Germinal center (tissue), 1 donor: ENCODE data around the gene SSR3.

Experiments
- DNase-seq: peaks from one replicate; pipeline ENCODE4 v3.0.0; 2012; ENCODE audit warnings: mixed read lengths, low spot score

The SSR3 gene

DNA sequence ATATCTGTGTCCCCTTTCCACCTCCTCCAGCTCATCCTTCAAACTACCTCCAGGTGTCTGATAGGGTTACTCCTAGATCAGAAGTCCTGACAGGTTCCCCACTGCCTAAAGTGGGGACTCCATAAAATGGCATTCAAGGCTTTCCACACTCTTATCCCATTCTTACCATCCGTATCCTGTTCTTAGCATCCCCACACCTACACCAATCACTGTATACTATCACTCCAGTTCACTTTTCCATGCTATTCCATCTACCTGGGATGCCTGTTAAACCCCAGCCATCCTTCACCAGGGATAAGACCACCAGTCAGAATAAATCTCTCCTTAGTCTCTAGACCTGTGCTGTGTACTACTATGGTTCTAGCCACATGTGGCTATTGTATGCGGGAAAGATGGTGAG lies 19.1 kb downstream of the SSR3 start:
- no peak for DNase-seq

GRCh38 chr3:156535162-156535627 lies 19.7 kb downstream of the SSR3 start:
- DNase-seq = no peak

- no peak for DNase-seq
Measured at GRCh38 chr3:156533205-156533604, 21.7 kb downstream of the SSR3 start.

GRCh38 chr3:156532730-156533129 lies 22.2 kb downstream of the SSR3 start:
- DNase-seq = no peak

DNA sequence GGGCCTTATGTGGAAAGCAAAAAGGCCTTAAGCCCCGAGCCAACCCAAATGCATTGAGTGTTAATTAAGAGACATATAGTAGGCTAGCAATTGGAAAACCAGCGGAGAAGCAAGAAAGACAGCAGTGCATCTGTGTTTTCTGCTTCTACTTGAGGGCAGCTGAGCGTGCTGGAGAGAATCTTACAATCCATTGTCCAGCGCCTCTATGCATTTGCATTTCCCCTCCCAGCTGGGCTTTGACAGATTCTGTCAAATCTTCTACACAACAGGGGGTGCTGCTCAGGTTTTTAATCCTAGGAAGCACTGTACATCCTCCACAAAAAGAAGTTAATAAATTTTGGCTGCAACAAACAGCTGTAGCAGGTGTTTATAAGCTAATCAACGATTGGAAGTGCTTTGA lies 23.9 kb downstream of the SSR3 start:
- no peak for DNase-seq

GRCh38 chr3:156527060-156527459 lies 27.9 kb downstream of the SSR3 start:
- DNase-seq = no peak

DNA sequence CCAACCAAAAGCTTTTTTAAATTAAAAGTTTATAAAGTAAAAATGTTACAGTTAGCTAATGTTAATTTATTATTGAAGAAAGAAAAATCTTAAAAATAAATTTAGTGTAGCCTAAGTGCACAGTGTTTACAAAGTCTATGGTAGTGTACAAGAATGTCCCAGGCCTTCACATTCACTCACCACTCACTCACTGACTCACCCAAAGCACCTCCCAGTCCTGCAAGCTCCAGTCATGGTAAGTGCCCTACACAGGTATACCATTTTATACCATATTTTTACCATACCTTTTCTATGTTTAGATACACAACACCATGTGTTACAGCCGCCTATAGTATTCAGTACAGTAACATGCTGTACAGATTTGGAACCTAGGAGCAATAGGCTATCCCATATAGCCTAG lies 29.1 kb downstream of the SSR3 start:
- no peak for DNase-seq

- DNase-seq = no peak
Measured at GRCh38 chr3:156522673-156523072, 32.2 kb downstream of the SSR3 start.

- no peak for DNase-seq
Measured at GRCh38 chr3:156519758-156520162, 35.2 kb downstream of the SSR3 start.

DNA sequence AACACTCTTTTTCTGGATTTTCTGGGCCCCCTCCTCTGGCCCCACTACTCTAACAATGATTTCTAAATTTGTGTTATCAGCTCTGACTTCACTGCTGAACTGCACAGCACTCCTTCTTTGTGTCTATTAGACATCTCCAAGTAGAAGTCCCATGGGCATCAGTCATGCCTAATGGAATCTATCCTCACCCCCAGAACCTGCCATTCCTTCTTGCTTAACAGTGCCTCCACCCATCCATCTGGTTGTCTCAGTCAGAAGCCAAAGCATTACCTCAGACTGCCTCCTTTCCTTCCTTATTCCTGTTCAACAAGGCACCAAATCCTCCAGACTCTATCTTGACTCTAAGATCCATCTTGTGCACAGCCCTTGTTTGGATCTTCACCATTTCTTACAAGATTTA lies 36.2 kb downstream of the SSR3 start:
- DNase-seq = no peak

GRCh38 chr3:156516961-156517360 lies 38.0 kb downstream of the SSR3 start:
- DNase-seq = no peak

DNA sequence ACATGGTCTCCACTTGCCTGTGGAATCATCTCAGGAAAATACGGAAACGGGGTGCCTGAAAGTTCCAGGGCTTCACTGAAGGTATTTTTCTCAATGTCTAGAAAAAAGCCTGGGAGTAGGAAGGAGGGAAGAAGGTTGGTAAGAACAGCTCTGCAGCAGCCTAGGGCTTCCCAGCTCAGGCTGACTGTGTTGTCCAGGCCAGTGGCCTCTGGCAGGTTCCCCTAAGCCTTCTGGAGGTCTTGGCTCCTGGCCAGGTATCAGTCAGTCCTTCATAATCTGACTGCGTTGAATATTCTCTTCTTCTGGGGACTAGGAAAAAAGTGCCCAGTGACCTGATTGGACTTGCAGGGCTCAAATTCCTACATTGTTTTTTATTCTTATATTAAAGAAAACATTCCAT lies 38.6 kb downstream of the SSR3 start:
- no peak for DNase-seq

GRCh38 chr3:156513619-156514018 lies 41.3 kb downstream of the SSR3 start:
- DNase-seq = no peak

- DNase-seq = no peak
Measured at GRCh38 chr3:156511987-156512677, 42.8 kb downstream of the SSR3 start.

GRCh38 chr3:156509189-156510174 lies 45.4 kb downstream of the SSR3 start:
- DNase-seq = peak; percentile 53

DNA sequence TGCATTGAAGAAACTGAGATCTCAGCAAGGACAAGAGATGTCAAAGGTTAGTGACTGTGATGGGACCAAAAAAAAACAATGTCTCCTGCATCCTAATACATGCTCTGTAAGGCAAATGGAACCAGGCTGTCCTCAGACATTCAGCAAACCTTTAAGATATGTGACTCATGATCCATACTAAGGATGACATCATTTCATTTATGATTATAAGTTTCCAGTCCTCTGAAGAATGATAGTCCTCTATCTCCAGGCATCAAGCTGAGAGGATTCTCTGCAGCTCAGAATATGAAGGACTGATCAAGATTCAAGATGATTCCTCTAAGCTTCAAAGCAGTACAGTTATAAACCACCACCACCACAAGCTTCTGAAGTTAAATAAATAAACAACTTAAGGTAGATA lies 47.6 kb downstream of the SSR3 start:
- DNase-seq = no peak

- no peak for DNase-seq
Measured at GRCh38 chr3:156498307-156498706, 56.6 kb downstream of the SSR3 start.

GRCh38 chr3:156497326-156497725 lies 57.6 kb downstream of the SSR3 start:
- no peak for DNase-seq

DNA sequence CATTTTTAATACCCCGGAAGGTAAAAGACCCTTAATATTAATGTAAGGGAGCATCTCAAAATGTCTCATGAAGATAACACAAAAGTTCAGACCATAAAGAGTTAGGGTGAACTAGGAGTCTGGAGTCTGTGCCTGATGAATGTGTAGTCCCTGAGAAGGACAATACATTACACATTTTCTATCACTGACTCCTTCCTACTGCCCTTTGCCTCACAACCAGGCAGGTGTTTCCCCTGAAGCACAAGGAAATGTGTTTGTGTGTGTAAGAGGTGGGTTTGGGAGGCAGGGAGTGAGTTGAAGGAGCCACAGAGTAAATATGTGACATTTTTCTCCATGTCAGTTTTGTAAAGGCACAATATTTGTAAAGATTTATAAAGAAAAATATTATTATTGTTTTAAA lies 59.1 kb downstream of the SSR3 start:
- no peak for DNase-seq

- DNase-seq = no peak
Measured at GRCh38 chr3:156493887-156494286, 61.0 kb downstream of the SSR3 start.

DNA sequence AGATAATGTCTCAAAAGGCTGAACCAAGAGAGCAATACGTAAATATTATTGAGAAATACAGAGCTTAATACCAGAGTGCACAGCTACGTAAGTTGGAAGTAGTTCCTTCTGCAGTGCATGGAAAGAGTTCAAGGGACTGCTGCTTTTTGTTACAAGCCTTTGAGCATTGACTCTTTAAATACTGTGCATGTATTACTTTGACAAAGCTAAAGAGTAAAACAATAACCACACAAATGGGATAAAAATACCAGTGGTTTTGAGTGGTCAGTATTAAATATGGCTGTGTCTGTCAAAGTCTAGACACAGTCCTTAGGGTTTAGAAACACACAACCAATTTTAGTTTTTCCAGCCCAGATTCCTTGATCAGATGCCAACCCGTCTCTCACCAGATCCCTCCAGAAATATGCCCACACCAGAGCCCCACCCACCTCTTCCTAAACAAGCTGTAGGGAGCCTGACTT lies 62.1 kb downstream of the SSR3 start:
- no peak for DNase-seq

DNA sequence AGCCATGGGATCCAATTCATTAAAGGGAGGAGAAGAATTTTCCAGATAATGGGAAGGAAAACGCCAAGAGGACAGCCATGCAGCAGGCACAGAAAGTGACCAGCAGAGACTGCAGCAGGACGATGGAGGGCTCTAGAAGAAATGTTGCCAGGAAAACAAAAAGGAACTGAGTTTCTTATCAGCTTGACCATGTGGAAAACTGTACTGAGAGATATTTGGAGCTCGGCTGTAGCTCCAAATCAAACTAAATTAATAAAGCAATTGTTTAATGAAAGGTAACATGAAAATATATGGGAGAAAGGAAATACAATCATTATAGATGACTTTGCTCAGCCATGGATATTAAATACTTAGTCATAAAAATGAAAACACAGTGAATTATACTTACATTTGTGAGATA lies 63.7 kb downstream of the SSR3 start:
- no peak for DNase-seq
